ENCODE data around the gene SEMA3C.
"Not testable (repeated sequence)": the region's sequence is repeated elsewhere in the genome, so short reads cannot be mapped to it uniquely, and the experiment has no call there.

The SEMA3C gene

GRCh38 chr7:80929619-80930018, 10.8 kb upstream of the SEMA3C start:
- DNase-seq (ENCODE audit: low read depth in 2 of 2, low spot score in 1 of 2): no peak

- not testable (repeated sequence) for DNase-seq (ENCODE audit: low read depth in 2 of 2, low spot score in 1 of 2)
Observed at GRCh38 chr7:80926955-80927354, 8.1 kb upstream of the SEMA3C start.

DNA sequence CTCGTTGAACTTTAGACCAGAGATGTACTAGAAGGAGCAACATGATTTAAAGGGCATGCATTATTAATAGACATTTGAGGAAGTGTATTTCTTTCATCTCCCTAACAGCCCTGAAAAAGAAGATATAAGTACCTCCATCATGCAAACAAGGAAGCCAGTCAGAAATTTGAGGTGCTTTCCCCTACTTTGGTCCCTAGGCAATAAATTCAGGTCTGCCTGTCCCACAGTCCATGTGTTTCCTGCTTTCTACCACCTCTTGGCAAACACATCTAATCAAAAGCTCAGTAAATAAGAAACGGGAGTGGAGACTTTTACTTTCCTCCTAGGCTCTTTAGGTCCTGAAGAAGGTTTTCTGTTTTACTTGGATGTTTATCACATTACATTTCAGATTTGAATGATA, 5.2 kb upstream of the SEMA3C start:
- DNase-seq (ENCODE audit: low read depth in 2 of 2, low spot score in 1 of 2): no peak

- no peak for DNase-seq (ENCODE audit: low read depth in 2 of 2, low spot score in 1 of 2)
Observed at GRCh38 chr7:80923211-80923612, 4.4 kb upstream of the SEMA3C start.

GRCh38 chr7:80922253-80923049, 3.6 kb upstream of the SEMA3C start:
- DNase-seq (ENCODE audit: low read depth in 2 of 2, low spot score in 1 of 2): no peak

- DNase-seq (ENCODE audit: low read depth in 2 of 2, low spot score in 1 of 2): no peak
Observed at GRCh38 chr7:80921130-80921529, 2.3 kb upstream of the SEMA3C start.

DNA sequence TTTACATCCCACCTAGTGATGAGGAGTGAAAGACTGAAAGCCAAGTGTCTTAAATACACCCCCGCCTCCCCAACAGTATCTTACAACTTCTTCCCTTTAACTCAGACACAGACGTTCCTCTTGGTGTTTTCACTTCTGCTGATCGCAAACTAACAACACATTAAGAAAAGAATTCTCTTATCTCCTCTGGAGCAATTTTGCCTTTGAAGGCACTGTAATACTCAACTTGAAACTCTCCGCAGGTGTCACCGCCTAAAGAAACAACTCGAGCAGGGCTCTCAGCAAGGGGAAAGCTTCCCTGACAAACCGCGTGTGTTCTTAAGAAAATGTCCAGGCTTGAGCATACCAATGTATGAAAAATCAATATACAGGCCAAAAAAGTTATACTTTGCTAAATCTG, 452 bp downstream of the SEMA3C start:
- no peak for DNase-seq (ENCODE audit: low read depth in 2 of 2, low spot score in 1 of 2)

GRCh38 chr7:80916770-80917741, 1.8 kb downstream of the SEMA3C start:
- DNase-seq (ENCODE audit: low read depth in 2 of 2, low spot score in 1 of 2): no peak

- no peak for DNase-seq (ENCODE audit: low read depth in 2 of 2, low spot score in 1 of 2)
Observed at GRCh38 chr7:80910228-80910627, 8.6 kb downstream of the SEMA3C start.

DNA sequence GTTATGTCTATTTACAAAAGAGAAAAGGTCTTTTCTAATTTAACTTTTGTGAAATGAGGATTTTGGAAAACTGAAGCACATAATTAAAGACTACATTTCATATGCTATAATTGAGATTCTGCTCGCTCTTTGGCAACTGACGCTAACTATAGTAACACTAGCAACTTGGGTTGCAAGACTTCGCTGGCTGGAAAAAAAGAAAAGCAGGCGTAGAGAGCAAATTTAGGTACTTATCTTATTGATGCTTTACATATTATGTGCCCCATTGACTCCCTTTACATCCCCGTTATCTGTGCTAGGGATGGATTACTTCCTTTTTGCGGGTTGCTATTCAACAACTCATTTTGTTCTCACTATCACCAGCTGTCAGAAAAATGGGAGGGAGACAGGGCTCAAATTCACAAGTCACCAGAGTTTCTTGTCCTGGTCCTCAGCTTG, 10.5 kb downstream of the SEMA3C start:
- DNase-seq (ENCODE audit: low read depth in 2 of 2, low spot score in 1 of 2): no peak

DNA sequence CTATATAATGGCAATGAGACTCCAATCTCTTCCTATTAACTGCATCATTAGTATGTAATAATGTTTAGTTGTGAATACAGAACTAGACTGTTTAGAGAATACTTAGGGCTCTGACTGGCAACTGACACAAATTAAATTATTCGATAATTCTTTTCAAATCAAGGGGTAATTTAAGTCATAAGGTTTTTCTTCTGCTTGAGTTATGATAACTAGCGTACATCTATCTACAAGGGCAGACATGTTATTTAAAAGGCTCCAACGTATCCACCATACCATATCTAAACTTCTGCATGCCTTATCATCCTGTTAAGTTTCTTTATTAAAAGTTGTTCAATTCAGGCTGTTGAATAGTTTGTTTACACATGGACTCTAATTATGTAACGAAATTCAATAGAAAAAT, 11.2 kb downstream of the SEMA3C start:
- no peak for DNase-seq (ENCODE audit: low read depth in 2 of 2, low spot score in 1 of 2)

- no peak for DNase-seq (ENCODE audit: low read depth in 2 of 2, low spot score in 1 of 2)
Observed at GRCh38 chr7:80907141-80907601, 11.7 kb downstream of the SEMA3C start.

- no peak for DNase-seq (ENCODE audit: low read depth in 2 of 2, low spot score in 1 of 2)
Observed at GRCh38 chr7:80905334-80905733, 13.5 kb downstream of the SEMA3C start.

GRCh38 chr7:80902716-80903308, 16.0 kb downstream of the SEMA3C start:
- no peak for DNase-seq (ENCODE audit: low read depth in 2 of 2, low spot score in 1 of 2)

- no peak for DNase-seq (ENCODE audit: low read depth in 2 of 2, low spot score in 1 of 2)
Observed at GRCh38 chr7:80902019-80902418, 16.8 kb downstream of the SEMA3C start.

DNA sequence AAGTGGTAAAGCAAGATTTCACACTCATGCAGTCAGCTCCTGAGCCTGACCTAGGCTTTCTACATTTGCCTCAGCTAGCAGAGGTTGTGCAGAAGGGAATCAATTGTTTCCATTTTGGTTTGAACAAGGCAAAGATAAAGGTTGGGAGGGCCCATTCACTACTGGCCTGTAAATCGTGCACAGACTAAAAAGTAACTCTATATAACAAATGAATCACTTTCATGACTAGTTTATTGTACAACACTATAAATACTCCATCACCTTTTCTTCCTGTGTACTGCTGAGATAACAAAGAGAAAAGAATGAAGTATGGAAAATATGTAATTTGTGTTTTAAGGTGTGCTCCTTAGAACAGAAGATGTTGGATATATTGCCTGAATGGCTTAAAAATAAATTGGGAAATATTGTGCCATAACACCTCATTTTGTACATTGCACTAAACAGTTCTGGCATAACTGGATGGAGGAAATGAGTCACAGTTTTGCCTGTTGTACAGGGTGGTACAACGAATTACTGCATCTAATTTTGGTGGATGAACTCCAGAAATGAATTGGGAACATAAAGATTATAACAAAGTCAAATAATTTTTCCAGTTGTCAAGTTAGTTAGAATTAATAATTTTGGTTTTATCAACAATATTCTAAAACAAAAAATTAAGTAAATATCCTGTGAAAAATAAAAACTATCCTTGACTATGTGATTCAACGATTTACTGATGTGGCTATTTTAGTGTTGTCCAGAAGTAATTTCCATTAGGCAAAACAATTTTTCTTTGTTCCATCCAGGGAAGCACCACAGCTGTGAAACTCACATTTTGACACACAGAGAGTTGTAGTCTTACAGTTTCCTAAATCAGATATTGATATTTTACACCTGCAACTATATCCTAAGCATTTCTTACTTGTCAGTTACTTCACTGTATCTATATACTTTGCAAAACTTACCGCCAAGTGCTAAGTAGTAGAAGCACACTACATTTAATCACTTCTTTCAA, 18.0 kb downstream of the SEMA3C start:
- no peak for DNase-seq (ENCODE audit: low read depth in 2 of 2, low spot score in 1 of 2)

DNA sequence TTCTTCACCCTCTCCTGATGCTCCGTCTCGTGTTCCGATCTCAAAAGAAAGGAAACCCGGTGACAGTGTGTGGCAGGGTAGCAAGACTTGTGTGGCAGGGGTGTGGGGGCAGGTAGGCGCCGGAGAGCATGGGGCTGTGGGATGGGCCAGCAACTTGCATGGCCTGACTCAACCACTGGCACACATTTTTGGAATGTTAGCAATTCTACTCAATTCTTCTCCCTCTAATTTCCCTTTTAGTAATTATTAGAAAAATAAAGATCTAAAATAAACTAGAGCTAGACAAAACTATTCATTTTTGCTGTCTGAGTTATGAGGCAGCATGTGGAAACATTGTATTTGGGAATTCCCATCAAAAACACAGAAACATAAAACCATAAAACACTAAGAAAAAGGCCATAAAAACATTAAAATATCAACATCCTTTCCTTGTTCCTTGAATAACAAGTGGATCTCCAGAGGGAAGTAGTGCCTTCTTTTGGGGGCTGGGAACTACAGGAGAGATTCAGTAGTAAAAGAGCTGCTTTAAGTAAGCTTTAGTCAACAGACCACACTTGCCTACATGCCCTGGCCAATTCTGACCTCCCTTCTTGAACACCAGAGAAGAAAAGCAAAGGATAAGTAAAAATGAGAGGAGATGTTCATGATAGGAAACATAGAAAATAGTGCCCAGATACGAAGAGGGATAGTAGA, 21.8 kb downstream of the SEMA3C start:
- DNase-seq (ENCODE audit: low read depth in 2 of 2, low spot score in 1 of 2): no peak

- DNase-seq (ENCODE audit: low read depth in 2 of 2, low spot score in 1 of 2): no peak
Observed at GRCh38 chr7:80895056-80895455, 23.8 kb downstream of the SEMA3C start.

DNA sequence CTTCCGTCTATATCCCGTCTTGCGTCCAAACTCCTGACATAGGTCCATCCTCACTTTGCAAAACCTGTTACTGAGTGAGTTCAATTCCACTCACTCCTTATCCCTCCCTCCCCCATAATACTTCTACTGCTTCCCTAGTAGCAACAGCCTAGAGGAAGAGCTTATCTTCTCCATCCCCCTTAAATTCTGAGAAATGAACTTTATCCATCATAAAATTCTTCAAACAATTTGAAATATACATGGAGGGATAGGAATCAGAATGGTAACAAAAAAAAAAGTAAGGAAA, 27.6 kb downstream of the SEMA3C start:
- no peak for DNase-seq (ENCODE audit: low read depth in 2 of 2, low spot score in 1 of 2)
